ENCODE measurements around the gene MAP3K4.

The MAP3K4 gene

DNA sequence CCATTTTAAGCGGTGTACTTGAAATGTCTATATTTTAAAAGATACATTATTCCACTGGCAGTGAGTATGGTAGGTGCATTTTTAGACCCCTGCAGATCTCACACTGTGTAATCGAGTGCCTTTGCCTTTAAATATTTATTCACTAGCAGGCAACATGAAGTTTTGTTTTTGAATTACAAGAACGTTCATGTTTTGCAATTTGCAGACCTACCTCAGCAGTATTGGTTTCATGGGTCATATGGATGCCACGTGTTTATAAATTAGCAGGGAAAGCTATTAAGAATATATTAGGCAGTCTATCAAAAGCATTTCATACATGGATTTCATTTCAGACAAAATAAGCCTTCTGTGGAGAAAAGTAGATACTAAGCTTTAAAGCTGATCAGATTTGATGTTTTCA, 7.2 kb downstream of the MAP3K4 start:
- DNase-seq (ENCODE audit: low read depth in 1 of 2, low spot score in 1 of 2): no peak

GRCh38 chr6:160999516-160999915, 7.9 kb downstream of the MAP3K4 start:
- no peak for DNase-seq (ENCODE audit: low read depth in 1 of 2, low spot score in 1 of 2)

GRCh38 chr6:161000632-161001031, 9.1 kb downstream of the MAP3K4 start:
- no peak for DNase-seq (ENCODE audit: low read depth in 1 of 2, low spot score in 1 of 2)

GRCh38 chr6:161001421-161001820, 9.9 kb downstream of the MAP3K4 start:
- no peak for DNase-seq (ENCODE audit: low read depth in 1 of 2, low spot score in 1 of 2)

DNA sequence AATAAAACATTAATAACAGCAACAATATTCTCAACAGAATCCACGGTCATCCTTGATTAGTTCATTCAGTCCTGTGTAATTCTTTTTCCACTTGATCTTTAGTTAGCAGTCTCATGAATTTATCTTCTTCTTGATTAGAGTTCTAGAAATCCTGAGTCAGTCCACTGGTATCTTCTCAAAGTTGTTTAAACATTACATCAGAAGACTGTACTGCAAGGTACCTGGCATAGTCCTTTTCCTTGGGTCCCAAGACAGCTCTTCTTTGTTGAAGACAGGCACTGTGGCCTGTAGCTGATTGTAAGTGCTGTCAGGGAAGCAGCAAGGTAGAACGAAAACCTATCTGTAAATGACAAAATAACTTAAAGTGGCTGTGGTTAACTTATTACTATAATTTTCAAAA, 11.8 kb downstream of the MAP3K4 start:
- DNase-seq (ENCODE audit: low read depth in 1 of 2, low spot score in 1 of 2): no peak

DNA sequence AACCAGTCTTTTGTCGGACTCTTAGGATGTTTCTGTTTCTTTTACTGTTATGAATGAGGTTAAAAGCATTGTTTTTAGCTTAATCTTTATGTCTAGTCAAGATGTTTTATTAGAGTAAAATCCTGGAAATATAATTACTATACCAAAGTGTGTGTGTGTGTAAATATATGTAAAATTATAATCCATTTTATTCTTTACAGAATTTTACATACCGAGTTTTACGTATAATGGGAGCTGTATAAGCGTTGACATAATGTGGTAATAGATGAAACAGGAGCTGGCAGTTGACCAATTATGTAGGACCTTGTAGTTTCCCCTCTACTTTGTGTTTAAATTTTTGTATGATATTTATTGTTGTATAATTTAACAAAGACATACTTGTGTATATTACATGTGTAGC, 16.7 kb downstream of the MAP3K4 start:
- no peak for DNase-seq (ENCODE audit: low read depth in 1 of 2, low spot score in 1 of 2)

GRCh38 chr6:161009991-161010390, 18.4 kb downstream of the MAP3K4 start:
- DNase-seq (ENCODE audit: low read depth in 1 of 2, low spot score in 1 of 2): no peak

DNA sequence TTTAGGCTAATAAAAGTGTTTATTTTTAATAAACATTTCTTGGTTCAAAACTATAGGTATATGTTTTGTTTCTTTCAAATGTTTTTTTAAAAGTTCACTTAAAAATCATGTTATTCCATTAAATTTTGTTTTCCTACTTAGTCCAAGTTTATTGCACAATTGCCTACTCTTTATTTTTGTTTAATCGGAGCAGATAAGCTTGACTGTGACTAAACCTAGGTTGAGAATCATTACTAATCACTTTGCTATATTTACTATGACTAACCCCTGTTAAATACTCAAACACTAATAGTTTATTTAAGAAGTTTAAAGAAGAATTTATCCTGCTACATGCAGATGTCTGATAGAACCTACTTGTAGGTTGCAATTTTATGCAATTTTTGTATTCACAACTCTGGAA, 18.8 kb downstream of the MAP3K4 start:
- DNase-seq (ENCODE audit: low read depth in 1 of 2, low spot score in 1 of 2): no peak

- no peak for DNase-seq (ENCODE audit: low read depth in 1 of 2, low spot score in 1 of 2)
Measured at GRCh38 chr6:161011492-161012480, 20.2 kb downstream of the MAP3K4 start.

DNA sequence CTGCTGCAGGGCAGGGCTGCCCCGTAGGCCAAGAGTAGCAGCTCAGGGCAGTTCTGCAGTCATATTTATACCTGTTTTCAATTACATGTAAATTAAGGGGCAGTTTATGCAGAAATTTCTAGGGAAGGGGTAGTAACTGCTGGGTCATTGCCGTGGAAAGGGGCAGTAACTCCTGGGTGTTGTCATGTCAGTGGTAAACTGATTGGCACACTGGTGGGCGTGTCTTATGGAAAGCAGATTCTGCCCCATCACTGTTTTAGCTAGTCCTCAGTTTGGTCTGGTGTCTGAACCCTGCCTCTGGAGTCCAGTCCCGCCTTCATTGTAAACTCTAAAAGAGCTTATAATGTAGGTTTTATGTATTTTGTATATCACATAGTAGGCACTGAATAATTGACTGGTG, 22.1 kb downstream of the MAP3K4 start:
- DNase-seq (ENCODE audit: low read depth in 1 of 2, low spot score in 1 of 2): no peak

DNA sequence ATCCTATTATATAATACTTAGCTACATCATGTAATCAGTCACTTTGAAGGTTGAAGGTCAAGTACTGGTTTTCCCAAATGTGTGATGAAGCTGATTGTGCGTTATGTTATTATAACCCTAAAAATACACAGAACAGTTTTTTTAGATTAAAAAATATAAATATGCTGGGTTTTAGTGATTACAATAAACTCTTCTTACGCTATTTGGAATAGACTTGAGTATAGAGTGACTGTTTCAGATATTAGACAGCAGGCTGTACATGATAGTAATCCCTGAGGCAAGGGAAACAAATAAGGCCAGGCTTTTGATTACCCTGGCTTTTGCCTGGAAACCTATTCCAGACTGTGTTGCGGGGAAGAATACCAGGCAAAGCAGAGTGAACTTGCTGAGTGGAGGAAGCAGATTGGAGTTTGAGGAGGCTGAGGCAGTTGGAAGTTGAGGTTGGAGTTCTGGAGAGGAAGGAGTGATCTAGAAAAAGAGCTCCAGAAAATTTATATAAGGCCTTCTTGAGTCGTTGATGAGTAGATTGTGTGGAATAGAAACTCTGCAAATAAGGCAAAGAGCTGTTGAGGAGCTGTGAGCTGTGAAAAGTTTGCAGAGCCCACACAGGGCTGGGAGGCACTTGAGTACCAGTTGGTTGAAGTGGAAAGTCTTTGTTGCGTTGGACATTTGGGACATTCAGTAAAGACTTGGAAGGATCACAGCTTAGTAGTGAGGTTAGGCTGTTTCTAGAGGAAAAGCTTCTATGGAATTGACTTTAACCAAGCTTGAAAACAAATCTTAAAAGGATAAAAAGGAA, 26.4 kb downstream of the MAP3K4 start:
- no peak for DNase-seq (ENCODE audit: low read depth in 1 of 2, low spot score in 1 of 2)

GRCh38 chr6:161019324-161019839, 27.8 kb downstream of the MAP3K4 start:
- no peak for DNase-seq (ENCODE audit: low read depth in 1 of 2, low spot score in 1 of 2)

- DNase-seq (ENCODE audit: low read depth in 1 of 2, low spot score in 1 of 2): no peak
Measured at GRCh38 chr6:161021543-161021942, 30.0 kb downstream of the MAP3K4 start.

DNA sequence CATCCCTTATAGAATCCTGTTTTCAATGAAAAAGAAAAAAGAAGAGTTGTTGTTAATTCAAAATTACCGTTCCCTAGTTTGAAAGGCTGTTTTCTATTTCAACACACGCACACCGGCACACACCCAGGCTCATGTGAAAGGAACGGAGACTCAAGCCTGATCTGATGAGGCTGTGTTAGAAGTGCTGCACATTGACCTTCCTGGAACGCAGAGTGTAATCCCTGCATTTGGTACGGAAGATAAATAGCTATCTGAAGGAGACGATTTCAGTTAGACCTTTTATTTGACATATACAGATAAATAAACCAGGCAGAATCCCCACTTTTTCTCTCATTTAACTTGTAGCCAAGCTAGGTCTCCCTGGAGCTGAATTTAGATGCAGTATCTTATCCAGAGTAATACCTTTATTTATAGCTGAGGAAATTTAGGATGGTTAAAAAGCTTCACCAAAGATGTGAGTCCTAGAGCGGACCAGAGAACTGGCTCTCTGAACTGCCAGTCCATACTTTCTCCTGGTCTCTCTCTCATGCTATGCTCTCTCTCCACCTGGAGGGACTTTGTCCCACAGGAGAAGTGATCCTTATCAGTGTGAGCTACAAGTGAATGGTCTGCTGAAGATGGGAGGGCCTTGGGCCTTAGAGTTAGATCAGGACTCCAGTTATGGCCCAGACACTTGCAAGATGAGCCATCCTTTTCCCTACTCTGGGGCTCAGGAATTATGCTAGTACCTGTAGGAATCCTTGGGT, 30.6 kb downstream of the MAP3K4 start:
- DNase-seq (ENCODE audit: low read depth in 1 of 2, low spot score in 1 of 2): no peak

DNA sequence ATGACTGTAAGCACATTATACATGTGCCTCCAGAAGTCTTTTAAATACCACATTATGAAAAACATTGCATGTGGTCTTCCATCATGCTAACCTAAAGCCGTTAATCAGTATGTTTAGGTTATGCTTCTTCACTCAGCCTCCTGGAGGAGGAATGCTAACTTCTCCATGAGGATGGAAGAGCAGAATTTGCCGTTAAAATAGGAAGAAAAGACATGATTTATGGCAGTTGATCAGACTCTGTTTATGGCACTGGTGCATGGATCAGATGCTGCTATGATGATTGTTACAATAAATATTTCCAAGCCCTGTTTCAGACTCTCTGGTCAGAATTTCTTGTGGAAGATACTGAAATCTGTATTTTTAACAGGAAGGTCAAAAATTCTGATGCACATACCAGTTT, 31.7 kb downstream of the MAP3K4 start:
- no peak for DNase-seq (ENCODE audit: low read depth in 1 of 2, low spot score in 1 of 2)

GRCh38 chr6:161024364-161024920, 32.9 kb downstream of the MAP3K4 start:
- no peak for DNase-seq (ENCODE audit: low read depth in 1 of 2, low spot score in 1 of 2)

- no peak for DNase-seq (ENCODE audit: low read depth in 1 of 2, low spot score in 1 of 2)
Measured at GRCh38 chr6:161027385-161027784, 35.8 kb downstream of the MAP3K4 start.

DNA sequence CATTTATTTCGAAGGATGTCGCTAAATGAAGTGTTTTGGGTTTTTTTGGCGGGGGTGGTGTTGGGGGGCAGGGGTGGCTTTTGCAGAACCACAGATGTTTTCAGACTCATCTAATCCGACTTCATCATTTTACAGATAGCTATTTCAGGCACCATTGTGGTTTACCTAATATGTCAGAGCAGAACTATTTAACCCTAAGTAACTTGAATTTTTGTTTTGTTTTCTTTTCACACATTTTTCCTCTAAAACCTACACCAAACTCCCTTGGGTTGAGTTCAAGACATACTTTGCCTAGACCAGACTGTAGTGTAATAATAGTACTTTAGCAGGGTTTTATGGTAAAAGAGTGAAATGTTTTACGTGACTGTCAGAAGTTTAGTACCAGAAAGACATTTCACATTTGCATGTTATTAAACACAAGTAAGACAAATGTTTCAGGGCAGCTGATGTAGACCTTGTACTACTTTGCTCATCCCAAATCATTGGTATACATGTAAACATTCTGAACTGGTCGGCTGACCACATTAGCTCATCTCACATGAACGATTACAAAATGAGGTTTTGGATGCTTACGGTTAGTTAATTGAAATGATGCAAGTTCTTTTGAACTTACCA, 37.7 kb downstream of the MAP3K4 start:
- no peak for DNase-seq (ENCODE audit: low read depth in 1 of 2, low spot score in 1 of 2)

- DNase-seq (ENCODE audit: low read depth in 1 of 2, low spot score in 1 of 2): no peak
Measured at GRCh38 chr6:161031721-161032495, 40.3 kb downstream of the MAP3K4 start.

GRCh38 chr6:161033667-161034066, 42.1 kb downstream of the MAP3K4 start:
- no peak for DNase-seq (ENCODE audit: low read depth in 1 of 2, low spot score in 1 of 2)

All from stimulated activated CD4-positive, alpha-beta T cell treated with anti-CD3 and anti-CD28 coated beads, Interleukin-15, amount 100 ng/mL, for 1 hour (primary cell).